Fibroblast of lung (primary cell): Measurements from ENCODE around the gene FNDC11.

Experiments used
- CTCF ChIP-seq, 2 donors: IDR thresholded peaks in 1 of 2; conservative IDR thresholded peaks in 1 of 2; 1 replicate in 1 of 2; 2 replicates in 1 of 2; pipeline ENCODE4 v1.5.1; 2011 to 2012; ENCODE audit warnings: low read length in 2 of 2, control low read depth in 1 of 2, inconsistent platforms in 1 of 2, low read depth in 1 of 2, mild to moderate bottlenecking in 1 of 2
- EZH2 ChIP-seq: IDR thresholded peaks from 2 replicates; pipeline ENCODE4 v1.5.1; 2012; ENCODE audit warnings: low read length, control low read depth, mild to moderate bottlenecking; ENCODE audit errors: missing control alignments

GRCh38 chr20:63598479-63599395 lies 44.8 kb downstream of the FNDC11 start:
- no peak for TF ChIP-seq CTCF (conservative IDR thresholded peaks at IDR 0.05 in 1 of 2, IDR thresholded peaks at IDR 0.05 in 1 of 2; ENCODE audit: low read depth in 1 of 2, low read length in 2 of 2)
- no peak for TF ChIP-seq EZH2
